Panc1 (cell line): Measurements from ENCODE around the gene ADAM11. TPM values are rescaled to one million over a fixed set of nuclear protein-coding genes. Genes with fewer than 3 reads are reported as not detected.

Experiments
- ATAC-seq: fragments of 200-7000 bp; cut with Tn5 transposase; 2 replicates; pipeline ENCODE4 v1.9.1; 2020; ENCODE audit warnings: mild to moderate bottlenecking, moderate library complexity
- BruUV-seq: library from RNA; stranded (reverse); fragments of 400-500 nt; replicated peaks from 2 replicates; lab custom pipeline; 2021; lab: Mats Ljungman, UMichigan
- CTCF ChIA-PET: fragments of 300-600 bp; sonication (Branson Sonifier 250); formaldehyde crosslinking; loops from one replicate; lab custom pipeline; 2022; ENCODE audit warnings: antibody characterized with exemption; lab: Charles Lee
- POLR2A ChIA-PET: fragments of 300-600 bp; sonication (Branson Sonifier 250); formaldehyde crosslinking; loops from one replicate; lab custom pipeline; 2022; ENCODE audit warnings: antibody characterized with exemption; lab: Charles Lee
- DNase-seq: peaks from one replicate; pipeline ENCODE4 v3.0.0-alpha.2; 2010; ENCODE audit warnings: low read depth, low spot score
- H3K27ac ChIP-seq: 2 replicates; pipeline ENCODE4 v1.5.1; 2011; ENCODE audit warnings: mild to moderate bottlenecking, low read length, inconsistent platforms
- H3K27me3 ChIP-seq: fragments of 200-500 bp; sonication (Bioruptor generic); 2 replicates; pipeline ENCODE4 v1.6.0; 2014; ENCODE audit warnings: low read length, inconsistent platforms; ENCODE audit not compliant: control insufficient read depth, insufficient read depth
- H3K36me3 ChIP-seq: fragments of 200-500 bp; sonication (Bioruptor generic); 2 replicates; pipeline ENCODE4 v1.5.1; 2014; ENCODE audit warnings: inconsistent platforms, mild to moderate bottlenecking, low read length, moderate library complexity; ENCODE audit not compliant: control insufficient read depth, insufficient read depth
- H3K4me1 ChIP-seq: 2 replicates; pipeline ENCODE4 v1.5.1; 2011; ENCODE audit warnings: inconsistent platforms, mild to moderate bottlenecking, low read length, moderate library complexity; ENCODE audit not compliant: control insufficient read depth, insufficient read depth
- H3K4me3 ChIP-seq, 2 experiments: 2 replicates each; pipeline ENCODE4 v1.5.1; 2011 to 2012; ENCODE audit warnings: low read depth in 2 of 2, low read length in 2 of 2, mild to moderate bottlenecking in 2 of 2, inconsistent platforms in 1 of 2, moderate library complexity in 1 of 2
- H3K9me3 ChIP-seq: fragments of 200-500 bp; sonication (Bioruptor generic); 2 replicates; pipeline ENCODE4 v1.5.1; 2014; ENCODE audit warnings: low read depth, mild to moderate bottlenecking, inconsistent platforms, low read length, moderate library complexity; ENCODE audit not compliant: control insufficient read depth, insufficient read depth
- CTCF ChIP-seq: fragments of 450-650 bp; IDR thresholded peaks from 2 replicates; pipeline ENCODE4 v1.5.1; 2017; ENCODE audit warnings: mild to moderate bottlenecking
- POLR2AphosphoS5 ChIP-seq: IDR thresholded peaks from 2 replicates; pipeline ENCODE4 v1.6.1; 2012; ENCODE audit warnings: mild to moderate bottlenecking, low read depth, low read length, moderate library complexity
- REST ChIP-seq, 2 experiments: IDR thresholded peaks; 2 replicates each; pipeline ENCODE4 v1.6.1; 2011 to 2012; ENCODE audit warnings: low read depth in 2 of 2, control low read depth in 1 of 2, low read length in 1 of 2, mild to moderate bottlenecking in 1 of 2, moderate library complexity in 1 of 2; ENCODE audit not compliant: insufficient read depth in 1 of 2
- SIN3A ChIP-seq: IDR thresholded peaks from 2 replicates; pipeline ENCODE4 v1.6.1; 2012; ENCODE audit warnings: low read depth, mild to moderate bottlenecking, low read length, moderate library complexity, borderline replicate concordance; ENCODE audit not compliant: insufficient read depth
- TCF7L2 ChIP-seq: IDR thresholded peaks from 2 replicates; pipeline ENCODE4 v1.6.1; 2011; ENCODE audit warnings: mild to moderate bottlenecking, low read depth, low read length, inconsistent platforms
- in situ Hi-C: cut with HindIII; loops from 2 replicates; pipeline ENCODE4 v1.10.0; 2016; ENCODE audit warnings: low sequenced_read_pairs, low pct_unique_long_range_greater_than_20kb
- intact Hi-C: fragments of 100-400 bp; cut with micrococcal nuclease; formaldehyde crosslinking; loops from one replicate; pipeline ENCODE4 v1.10.0; 2022; ENCODE audit not compliant: unreplicated experiment
- total RNA-seq: library from RNA; stranded (reverse); gene quantifications from one replicate; pipeline ENCODE4 v1.2.1, GENCODE V29; 2021; ENCODE audit not compliant: unreplicated experiment

ADAM11 gene
- total RNA-seq, 1 experiment from 2014 or later, result 3.5 TPM

GRCh38 chr17:44772308-44773045 lies 13.7 kb downstream of the ADAM11 start:
- H3K9me3 ChIP-seq, result no peaks in the 10 kb centered on the region
- CTCF ChIA-PET, result no interaction called here
- POLR2A ChIA-PET, result no interaction called here
- no peak for DNase-seq
- H3K36me3 ChIP-seq, result no peaks in the 10 kb centered on the region
- H3K4me1 ChIP-seq, result peaks cover 3% of the 10 kb centered on the region; the same call in 1 of the 2 replicates
- H3K4me3 ChIP-seq, result no peak overlapping the region
- no peak for TF ChIP-seq SIN3A
- TF ChIP-seq TCF7L2, result no peak
- TF ChIP-seq REST (IDR thresholded peaks at IDR 0.05; ENCODE audit: insufficient read depth in 1 of 2, low read depth in 2 of 2, low read length in 1 of 2), result no peak
- TF ChIP-seq POLR2AphosphoS5, result no peak
- TF ChIP-seq CTCF, result no peak
- no peak overlapping the region for H3K27ac ChIP-seq
- BruUV-seq, result no TSS peak
- no peak for ATAC-seq
- in situ Hi-C loops, result no loop called here
- no peaks in the 10 kb centered on the region for H3K27me3 ChIP-seq
- intact Hi-C loops, result no loop called here

- CTCF ChIA-PET, result no interaction called here
- POLR2A ChIA-PET, result no interaction called here
Observed at GRCh38 chr17:44773140-44773539, 14.4 kb downstream of the ADAM11 start.

More at GRCh38 chr17:44773140-44773539, 14.4 kb downstream of the ADAM11 start:
- in situ Hi-C loops, result no loop called here
- no peaks in the 10 kb centered on the region for H3K27me3 ChIP-seq
- TF ChIP-seq TCF7L2 (no peak), SIN3A (no peak), POLR2AphosphoS5 (no peak), CTCF (no peak), REST (IDR thresholded peaks at IDR 0.05; ENCODE audit: insufficient read depth in 1 of 2, low read depth in 2 of 2, low read length in 1 of 2) (no peak)
- no peak overlapping the region for H3K4me3 ChIP-seq
- BruUV-seq, result no TSS peak
- intact Hi-C loops, result no loop called here
- H3K4me1 ChIP-seq, result peaks cover 3% of the 10 kb centered on the region; the same call in 1 of the 2 replicates
- DNase-seq (no peak), ATAC-seq (no peak)
- no peaks in the 10 kb centered on the region for H3K9me3 ChIP-seq
- H3K27ac ChIP-seq, result no peak overlapping the region
- no peaks in the 10 kb centered on the region for H3K36me3 ChIP-seq
